Right ventricle myocardium inferior (tissue), 1 donor: Measurements from ENCODE around the gene SPAG16. TPM values are rescaled to one million over a fixed set of nuclear protein-coding genes. Genes with fewer than 3 reads are reported as not detected.
A peak's percentile ranks its signal among the peaks of the same experiment; 100 is the strongest.
"Not testable (repeated sequence)": the region's sequence is repeated elsewhere in the genome, so short reads cannot be mapped to it uniquely, and the experiment has no call there.

Source experiments
- ATAC-seq: fragments of 200-7000 bp; cut with Tn5 transposase; one replicate; pipeline ENCODE4 v1.9.1; 2020; ENCODE audit warnings: mild to moderate bottlenecking, moderate library complexity
- DNase-seq: peaks from one replicate; pipeline ENCODE4 v3.0.0; 2021; ENCODE audit errors: missing footprints
- intact Hi-C: fragments of 100-400 bp; cut with DNase I; formaldehyde crosslinking; loops from one replicate; pipeline ENCODE4 v1.11.0; 2022
- total RNA-seq: library from RNA; stranded (reverse); fragmentation: NEBNext Ultra II Directional; extraction: Animal tissue kit (Norgen Biotek cat#: 25700); gene quantifications from one replicate; pipeline ENCODE4 v1.2.1, GENCODE V29; 2021
- donor health status: DM: no; HTN: yes; CAD: no; lungs with severe emphysema.

Gene SPAG16
- total RNA-seq, 1 donor from 2014 or later: 16.6 TPM

DNA sequence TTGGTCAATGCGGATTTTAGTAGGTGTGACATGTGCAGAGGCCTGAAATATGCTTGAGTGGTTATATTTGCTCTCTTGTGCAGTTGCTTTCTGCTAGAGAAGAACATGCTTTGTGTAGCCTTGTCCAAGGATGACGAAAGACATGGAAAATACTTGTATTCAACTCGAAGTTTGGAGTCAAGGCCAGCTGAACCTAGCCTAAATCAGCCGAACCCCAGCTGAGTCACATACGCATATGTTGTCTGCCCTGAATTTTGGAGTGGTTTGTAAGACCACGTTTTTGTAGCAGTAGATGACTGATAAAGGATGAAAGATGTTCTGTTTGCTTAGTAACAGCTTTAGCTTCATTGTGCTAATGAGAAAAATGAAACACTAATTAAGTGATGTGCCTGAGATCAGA, 22.5 kb upstream of the SPAG16 start:
- DNase-seq: no peak
- intact Hi-C loops: no loop called here
- ATAC-seq: no peak

DNA sequence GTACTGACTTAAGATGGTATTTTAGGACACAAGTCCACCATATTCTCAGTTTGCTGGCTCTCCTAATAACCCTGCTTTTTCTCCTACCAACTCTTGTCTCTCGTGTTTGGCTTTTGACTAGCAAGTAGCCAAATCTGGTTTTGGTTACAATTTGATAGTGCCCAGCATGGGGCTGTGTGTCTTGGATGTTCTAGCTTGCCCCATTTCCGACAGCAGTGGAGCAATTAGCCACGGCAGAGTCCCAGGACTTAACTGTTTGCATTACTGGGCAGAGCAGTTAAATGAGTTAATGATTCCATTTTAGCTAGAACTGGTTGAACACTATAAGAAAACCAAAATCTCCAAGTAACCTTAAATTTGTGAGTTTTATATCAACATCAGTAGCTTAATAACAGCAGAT, 18.6 kb upstream of the SPAG16 start:
- DNase-seq (no peak), ATAC-seq (no peak)
- intact Hi-C loops: no loop called here

- intact Hi-C loops: no loop called here
- DNase-seq (no peak), ATAC-seq (no peak)
Measured at GRCh38 chr2:213266421-213266820, 17.8 kb upstream of the SPAG16 start.

DNA sequence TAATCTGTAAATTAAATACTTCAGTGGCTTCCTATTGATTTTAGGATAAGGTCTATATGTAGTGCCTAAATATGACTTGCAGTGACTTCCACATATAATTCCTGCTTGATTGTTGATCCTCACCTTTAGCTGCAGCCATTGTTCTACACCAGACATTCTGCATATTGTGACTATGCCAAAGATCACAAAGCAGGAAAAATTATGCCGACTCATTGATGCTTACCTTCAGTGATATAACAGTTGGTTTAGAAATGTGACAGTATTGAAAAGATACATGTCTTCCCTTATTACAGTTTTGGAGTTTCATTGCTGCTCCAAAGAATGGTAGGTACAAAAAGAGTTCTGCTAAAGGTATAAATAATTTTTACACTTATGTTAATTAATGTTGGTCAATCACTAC, 12.3 kb upstream of the SPAG16 start:
- DNase-seq: no peak
- intact Hi-C loops: no loop called here
- ATAC-seq: no peak

DNA sequence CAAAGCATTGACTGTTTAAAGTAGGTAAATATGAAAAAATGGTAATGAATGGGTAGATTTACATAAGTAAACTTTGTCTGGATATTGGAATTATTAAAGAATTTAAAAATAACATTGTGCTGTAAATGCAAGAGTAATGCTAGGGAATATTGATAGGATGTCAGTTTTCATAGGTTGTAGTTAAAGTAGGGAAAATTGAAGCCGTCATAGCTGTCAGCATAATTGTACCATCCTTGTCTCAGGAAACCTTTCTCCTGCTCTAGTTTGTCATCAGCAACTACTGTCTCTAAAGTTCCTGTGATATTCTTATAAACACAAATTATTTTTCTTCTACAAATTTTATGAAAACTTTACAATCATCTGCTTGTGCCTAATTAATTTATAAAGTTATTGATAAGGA, 10.1 kb upstream of the SPAG16 start:
- DNase-seq (no peak), ATAC-seq (no peak)
- intact Hi-C loops: no loop called here

- intact Hi-C loops: no loop called here
- ATAC-seq (no peak), DNase-seq (no peak)
Measured at GRCh38 chr2:213275265-213275664, 9.0 kb upstream of the SPAG16 start.

DNA sequence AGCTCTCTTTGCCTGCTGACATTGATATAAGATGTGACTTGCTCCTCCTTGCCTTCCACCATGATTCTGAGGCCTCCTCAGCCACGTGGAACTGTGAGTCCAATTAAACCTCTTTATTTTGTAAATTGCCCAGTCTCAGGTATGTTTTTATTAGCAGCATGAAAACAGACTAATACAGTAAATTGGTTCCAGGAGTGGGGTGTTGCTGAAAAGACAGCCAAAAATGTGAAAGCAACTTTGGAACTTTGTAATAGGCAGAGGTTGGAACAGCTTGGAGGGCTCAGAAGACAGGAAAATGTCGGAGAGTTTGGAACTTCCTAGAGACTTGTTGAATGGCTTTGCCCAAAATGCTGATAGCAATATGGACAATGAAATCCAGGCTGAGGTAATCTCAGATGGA, 7.1 kb upstream of the SPAG16 start:
- ATAC-seq, intact Hi-C loops, DNase-seq: not testable (repeated sequence)

GRCh38 chr2:213279116-213279620, 5.1 kb upstream of the SPAG16 start:
- ATAC-seq: no peak
- intact Hi-C loops: no loop called here

DNA sequence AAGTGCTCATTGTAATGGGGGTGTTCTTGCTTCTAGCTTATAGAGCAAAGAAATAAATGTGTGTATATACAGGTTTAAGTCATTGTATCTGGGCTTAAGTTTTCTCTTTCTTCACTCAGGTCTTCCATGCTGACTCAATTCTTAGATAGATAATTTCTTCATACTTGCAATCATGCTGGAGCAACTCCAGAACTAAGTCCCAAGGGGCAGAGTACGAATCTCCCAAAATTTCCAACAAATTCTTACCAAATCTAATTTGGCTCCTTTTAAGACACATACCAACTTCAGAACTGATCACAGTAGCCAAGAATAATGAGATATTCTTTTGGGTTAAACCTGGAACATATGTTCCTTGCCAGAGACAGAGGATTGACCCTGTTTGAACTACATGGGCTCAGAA, 4.3 kb upstream of the SPAG16 start:
- no peak for ATAC-seq

More at GRCh38 chr2:213279116-213279620, 5.1 kb upstream of the SPAG16 start:
- no peak for DNase-seq

DNA sequence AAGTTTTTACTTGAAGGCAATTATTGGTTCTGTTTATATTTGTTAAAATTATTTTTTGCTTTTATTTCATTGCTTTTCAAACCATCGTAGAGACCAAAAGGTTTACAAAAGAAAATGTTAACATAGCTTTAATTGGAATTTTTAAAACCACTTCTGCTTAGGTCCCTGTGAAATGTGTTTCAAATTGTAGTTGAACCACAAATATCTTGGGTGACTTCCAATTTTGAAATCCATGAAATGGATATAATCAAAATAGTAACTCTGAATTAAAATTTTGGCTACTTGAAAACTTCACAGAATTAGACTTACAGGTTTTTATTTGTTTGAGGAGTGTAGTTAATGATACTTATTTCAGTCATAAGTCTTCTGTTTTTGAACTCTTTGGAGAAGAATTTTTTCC, 3.1 kb upstream of the SPAG16 start:
- no peak for DNase-seq
- no peak for ATAC-seq
- intact Hi-C loops: no loop called here

More for the DNA sequence above, 4.3 kb upstream of the SPAG16 start:
- no peak for DNase-seq
- intact Hi-C loops: no loop called here

DNA sequence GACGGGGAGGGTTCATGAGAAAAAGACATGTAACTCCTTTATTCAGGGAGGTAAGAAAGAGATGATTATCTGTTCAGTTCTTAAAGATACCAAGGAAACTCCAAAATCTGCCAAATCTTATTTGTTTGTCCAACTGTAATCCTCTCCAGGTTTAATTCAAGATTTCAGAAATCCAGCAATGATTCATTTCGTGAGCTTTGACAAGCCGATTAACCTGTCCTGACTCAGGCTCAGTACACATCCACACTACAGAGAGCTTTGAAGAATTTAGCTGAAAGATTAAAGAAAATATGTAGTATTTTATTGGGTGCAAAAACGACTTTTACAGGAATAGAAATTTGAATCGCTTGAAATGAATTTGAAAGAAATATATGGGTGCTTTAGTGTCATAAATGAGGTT, 1.1 kb downstream of the SPAG16 start:
- ATAC-seq (no peak), DNase-seq (no peak)
- intact Hi-C loops: no loop called here

DNA sequence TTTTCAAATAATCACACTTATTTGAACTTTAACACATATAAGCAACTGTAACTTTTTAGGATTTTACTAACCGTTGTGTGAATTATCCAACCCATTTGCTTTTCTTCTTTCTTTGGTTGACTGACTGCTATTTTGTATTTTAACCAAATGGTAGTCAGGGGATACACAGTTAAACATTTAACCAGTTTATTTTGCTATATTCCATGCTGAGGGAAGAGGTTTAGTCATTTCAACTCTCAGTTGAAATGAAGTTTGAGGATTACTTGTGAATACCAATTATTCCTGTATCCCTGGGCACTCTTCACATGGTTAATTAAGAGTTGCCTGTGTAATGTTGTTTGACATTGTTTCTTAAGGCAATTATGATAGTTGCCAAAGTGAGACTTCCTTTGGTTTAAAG, 1.9 kb downstream of the SPAG16 start:
- ATAC-seq: no peak

DNA sequence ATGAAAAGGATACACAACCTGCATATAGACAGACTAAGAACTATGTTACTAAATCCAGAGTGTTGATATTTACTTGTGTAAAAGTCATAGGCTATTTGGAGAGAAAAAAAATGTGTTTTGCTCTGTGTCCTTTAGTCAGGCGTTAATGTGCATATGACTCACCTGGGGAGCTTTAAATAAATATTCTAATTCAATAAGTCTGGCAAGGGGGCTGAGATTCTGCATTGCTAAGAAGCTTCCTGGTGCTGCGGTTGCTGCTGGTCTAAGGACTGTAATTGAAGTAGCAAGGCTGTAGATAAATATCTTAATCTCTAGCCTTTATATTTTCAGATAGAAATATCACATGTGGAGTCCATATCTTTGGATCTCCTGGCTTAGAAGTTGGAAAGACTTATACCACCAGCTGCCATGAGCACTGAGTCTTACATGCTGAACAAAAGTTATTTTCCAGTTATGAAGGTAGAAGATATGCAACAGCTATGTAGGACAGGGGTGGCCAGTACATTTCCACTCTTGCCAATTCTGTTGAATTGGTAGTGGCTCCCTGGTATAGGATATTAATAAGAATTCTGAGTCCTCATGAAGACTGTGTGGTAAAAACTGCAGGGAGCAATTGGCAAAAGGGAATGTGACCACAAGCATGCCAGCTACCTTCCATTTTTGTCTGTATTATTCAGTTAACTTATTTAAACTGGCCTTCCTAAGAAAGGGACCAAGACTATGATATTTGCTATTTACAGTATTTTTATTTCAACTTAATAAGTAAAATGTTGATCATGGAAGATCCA, 4.8 kb downstream of the SPAG16 start:
- intact Hi-C loops: no loop called here
- no peak for ATAC-seq
- DNase-seq: no peak

More for the DNA sequence above, 1.9 kb downstream of the SPAG16 start:
- no peak for DNase-seq
- intact Hi-C loops: no loop called here

DNA sequence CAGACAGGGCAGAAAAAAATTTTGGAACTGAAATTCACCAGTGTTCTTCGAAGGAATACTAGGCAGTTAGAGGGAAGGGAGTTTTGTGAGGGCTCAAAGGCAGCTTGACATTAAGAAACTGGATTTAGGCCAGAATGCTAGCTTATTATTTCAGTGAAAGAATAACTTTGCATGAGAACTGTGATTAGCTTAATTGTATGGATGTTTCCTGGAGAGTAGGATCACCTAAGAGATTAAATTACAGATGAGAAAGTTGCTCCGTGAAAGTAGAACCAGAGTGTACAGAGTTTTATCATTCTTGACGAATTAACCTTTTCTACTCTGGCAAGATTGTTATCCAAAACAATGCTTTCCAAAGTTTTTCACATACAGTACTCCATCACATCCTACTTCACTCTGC, 6.2 kb downstream of the SPAG16 start:
- no peak for DNase-seq
- intact Hi-C loops: no loop called here
- no peak for ATAC-seq

DNA sequence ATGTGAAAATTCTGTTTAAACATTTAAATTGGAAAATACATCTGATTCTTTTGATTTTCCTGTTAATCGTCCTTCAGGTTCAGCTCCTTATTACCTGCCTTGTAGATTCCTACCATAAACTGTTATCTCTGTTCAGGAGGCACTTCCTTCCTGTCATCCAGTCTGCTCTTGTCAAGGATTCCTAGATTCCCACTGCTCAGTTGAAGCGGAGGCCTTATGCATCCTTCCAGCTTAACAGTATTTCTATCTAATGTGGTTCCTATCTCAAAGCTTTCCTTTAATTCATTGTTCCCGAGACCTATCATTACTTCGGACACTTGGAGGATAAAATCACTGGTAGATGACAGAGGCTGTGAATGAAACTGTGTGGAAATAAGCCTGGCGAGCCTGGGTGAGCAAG, 12.0 kb downstream of the SPAG16 start:
- DNase-seq (no peak), ATAC-seq (no peak)
- intact Hi-C loops: no loop called here

- intact Hi-C loops: no loop called here
- ATAC-seq (peak; percentile 74), DNase-seq (peak; percentile 31)
Measured at GRCh38 chr2:213306316-213306942, 22.2 kb downstream of the SPAG16 start.

GRCh38 chr2:213315168-213315876, 31.1 kb downstream of the SPAG16 start:
- no peak for ATAC-seq
- DNase-seq: no peak
- intact Hi-C loops: no loop called here

DNA sequence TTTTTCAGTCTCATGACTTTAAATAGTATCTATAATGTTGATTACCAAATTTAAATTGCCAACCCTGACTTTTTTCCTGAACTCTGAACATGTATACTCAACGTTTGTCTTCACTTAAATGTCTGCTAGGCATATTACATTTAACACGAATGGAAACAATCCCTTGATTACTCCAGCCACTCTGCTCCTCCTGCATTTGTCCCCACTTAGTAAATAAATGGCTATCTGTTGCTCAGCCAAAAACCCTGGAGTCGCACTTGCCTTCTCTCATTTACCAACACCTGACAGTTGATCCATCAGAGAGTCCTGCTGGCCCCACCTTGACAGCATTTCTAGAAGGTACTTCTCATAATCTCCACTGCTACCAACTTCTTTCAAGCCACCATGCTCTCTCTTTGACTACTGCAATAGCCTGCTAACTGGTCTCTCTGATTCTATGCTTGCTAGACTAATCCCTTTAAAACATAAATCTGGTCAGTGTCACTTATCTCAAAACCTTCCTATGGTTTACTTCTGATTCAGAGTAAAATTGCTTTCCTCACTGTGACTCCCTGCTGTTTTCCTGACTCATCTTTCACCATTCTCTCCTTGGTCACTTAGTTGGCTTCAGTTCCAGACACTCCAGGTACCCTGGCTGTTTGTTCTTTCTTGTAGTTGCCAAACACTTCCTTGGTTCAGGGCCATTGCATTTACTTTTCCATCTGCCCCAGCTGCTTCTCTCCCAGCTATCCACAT, 31.9 kb downstream of the SPAG16 start:
- intact Hi-C loops: no loop called here
- no peak for DNase-seq
- no peak for ATAC-seq

DNA sequence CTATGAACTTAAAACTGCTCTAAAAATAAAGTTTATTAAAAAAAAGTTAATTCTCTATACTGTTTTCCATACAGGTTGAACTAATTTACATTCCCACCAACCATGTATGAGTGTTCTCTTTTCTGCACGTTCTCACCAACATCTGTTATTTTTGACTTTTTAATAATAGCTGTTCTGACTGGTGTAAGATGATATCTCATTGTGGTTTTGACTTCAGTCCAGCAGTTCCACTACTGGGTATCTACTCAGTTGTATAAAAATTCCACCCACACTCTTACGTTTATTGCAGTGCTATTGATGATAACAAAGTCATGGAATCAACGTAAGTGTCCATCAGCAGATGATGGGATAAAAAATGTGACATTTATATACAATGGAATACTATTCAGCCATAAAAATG, 33.7 kb downstream of the SPAG16 start:
- intact Hi-C loops: no loop called here
- DNase-seq: no peak
- no peak for ATAC-seq
